GM19193 (cell line): ENCODE data around the gene SDCCAG8.

Source experiments
- POLR2A ChIP-seq: IDR thresholded peaks from 4 replicates; pipeline ENCODE4 v1.6.1; 2011; ENCODE audit not compliant: insufficient read depth, insufficient read length; ENCODE audit errors: extremely low read depth

SDCCAG8 gene

DNA sequence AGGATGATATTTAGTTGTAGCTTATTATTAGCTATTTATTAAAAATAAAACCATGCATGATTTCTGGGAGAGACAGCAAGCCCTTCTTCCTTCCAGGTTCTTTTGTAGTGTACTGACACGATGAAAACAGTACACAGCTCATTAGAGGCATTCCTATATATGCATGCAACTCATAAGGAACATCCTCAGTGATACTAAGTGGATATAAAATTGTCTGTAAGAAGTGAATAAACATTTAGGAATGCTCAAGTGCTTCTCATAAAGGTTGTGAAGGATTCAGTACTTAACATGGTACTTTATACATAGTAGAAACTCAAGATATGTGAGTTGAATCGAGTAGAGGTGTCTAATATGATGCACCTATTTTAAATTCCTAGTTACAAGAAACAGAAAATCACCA lies 287.7 kb downstream of the SDCCAG8 start:
- no peak for TF ChIP-seq POLR2A

DNA sequence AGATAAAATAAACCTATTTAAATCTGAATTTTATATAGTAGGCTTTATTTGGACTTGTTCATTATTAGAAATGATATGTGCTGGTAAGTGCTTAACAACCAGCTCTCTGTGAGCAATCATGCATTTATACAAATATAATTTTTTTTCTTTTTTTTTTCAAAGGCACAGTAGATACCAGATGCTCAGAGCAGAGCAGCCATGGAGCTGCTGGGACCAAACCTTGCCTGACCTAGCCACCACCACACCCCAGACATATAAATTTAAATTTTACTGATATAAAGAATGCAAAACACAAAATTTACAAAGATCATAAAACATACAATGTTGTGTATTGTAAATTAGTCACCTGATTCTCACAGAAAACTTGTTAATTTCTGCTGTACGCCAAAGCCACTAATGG lies 290.6 kb downstream of the SDCCAG8 start:
- TF ChIP-seq POLR2A = no peak

DNA sequence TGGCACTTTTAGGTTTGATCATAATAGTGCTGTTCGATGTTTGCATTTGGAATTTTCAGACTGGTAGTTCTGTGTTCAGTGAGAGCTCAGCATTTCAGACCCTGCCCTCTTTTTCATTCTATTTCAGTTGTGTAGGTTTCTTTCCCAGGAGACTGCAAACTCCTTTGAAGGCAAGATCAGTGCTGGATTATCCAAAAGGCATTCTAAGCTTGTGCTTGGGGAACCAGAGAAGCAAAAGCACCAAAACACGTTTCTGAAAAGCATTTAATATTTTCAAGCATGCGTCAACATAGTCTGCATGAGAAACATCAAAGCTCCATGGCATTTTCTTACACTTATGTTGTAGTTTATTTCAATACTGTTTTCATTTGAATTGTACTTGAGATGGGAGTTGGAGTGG lies 292.1 kb downstream of the SDCCAG8 start:
- no peak for TF ChIP-seq POLR2A

DNA sequence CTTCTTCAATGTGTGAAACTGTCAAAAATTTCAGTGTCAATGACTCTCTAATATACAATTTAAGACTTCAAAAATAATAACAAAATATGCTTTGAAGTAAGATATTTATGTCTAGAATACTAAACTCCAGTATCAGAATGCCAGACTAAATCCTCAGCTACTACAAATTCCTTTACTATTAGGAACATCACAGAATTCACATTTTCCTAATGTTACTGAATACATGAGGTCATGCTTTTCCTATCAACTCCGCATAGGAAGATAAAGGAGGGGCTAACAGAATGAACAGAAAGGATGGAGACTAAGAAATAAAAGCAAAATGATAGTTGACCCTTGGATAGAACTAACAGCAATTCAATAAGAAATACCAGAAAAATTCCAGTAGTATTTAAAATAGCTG lies 292.7 kb downstream of the SDCCAG8 start:
- no peak for TF ChIP-seq POLR2A

DNA sequence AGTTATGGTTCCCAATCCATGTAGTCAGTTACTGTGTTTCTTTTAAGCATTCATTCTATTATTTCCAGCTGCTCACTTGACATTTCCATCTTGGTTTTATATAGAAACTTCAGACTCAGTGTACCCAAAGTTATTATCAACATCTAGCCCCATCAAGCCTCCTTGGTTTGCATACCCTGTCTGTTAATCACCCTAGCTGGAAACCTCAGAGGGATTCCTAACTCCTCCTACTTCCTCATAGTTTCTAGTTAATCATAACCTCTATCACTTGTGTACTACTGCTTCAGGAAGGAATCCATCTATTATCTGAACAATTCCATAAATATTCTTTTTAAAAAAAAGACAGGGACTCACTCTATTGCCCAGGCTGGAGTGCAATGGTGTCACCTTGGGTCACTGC lies 293.3 kb downstream of the SDCCAG8 start:
- no peak for TF ChIP-seq POLR2A
